Astrocyte of the spinal cord (primary cell): ENCODE measurements around the gene SRSF9.
A peak's percentile ranks its signal among the peaks of the same experiment; 100 is the strongest.
"Not testable (repeated sequence)": the region's sequence is repeated elsewhere in the genome, so short reads cannot be mapped to it uniquely, and the experiment has no call there.

Experiments used
- DNase-seq: peaks from one replicate; pipeline ENCODE4 v3.0.0; 2011; ENCODE audit warnings: low read depth, low spot score
- H3K4me3 ChIP-seq: 2 replicates; pipeline ENCODE4 v1.5.1; 2011; ENCODE audit warnings: low read depth, mild to moderate bottlenecking, low read length, moderate library complexity
- CTCF ChIP-seq: IDR thresholded peaks from 2 replicates; pipeline ENCODE4 v1.5.1; 2012; ENCODE audit warnings: low read depth, mild to moderate bottlenecking, low read length, inconsistent platforms
- in situ Hi-C: cut with HindIII; loops from 2 replicates; pipeline ENCODE4 v1.10.0; 2017; ENCODE audit warnings: low sequenced_read_pairs

The SRSF9 gene

GRCh38 chr12:120455302-120455701 is 14.2 kb downstream of the SRSF9 start:
- no peak overlapping the region for H3K4me3 ChIP-seq
- in situ Hi-C loops = no loop called here
- TF ChIP-seq CTCF = no peak
- no peak for DNase-seq

GRCh38 chr12:120453977-120454376 is 15.6 kb downstream of the SRSF9 start:
- peak; percentile 20 for DNase-seq
- H3K4me3 ChIP-seq = no peak overlapping the region
- in situ Hi-C loops = no loop called here
- TF ChIP-seq CTCF = peak; percentile 79

- in situ Hi-C loops = no loop called here
- no peak for TF ChIP-seq CTCF
- no peak overlapping the region for H3K4me3 ChIP-seq
- DNase-seq = no peak
Observed at GRCh38 chr12:120453060-120453750, 16.3 kb downstream of the SRSF9 start.

- in situ Hi-C loops, DNase-seq: not testable (repeated sequence)
Observed at GRCh38 chr12:120452524-120452923, 17.0 kb downstream of the SRSF9 start.

GRCh38 chr12:120447992-120448391 is 21.6 kb downstream of the SRSF9 start:
- TF ChIP-seq CTCF = no peak
- in situ Hi-C loops = no loop called here
- no peak overlapping the region for H3K4me3 ChIP-seq
- no peak for DNase-seq

More at GRCh38 chr12:120452524-120452923, 17.0 kb downstream of the SRSF9 start:
- H3K4me3 ChIP-seq = not testable (repeated sequence)

- H3K4me3 ChIP-seq = peak overlapping the region; percentile 98
- DNase-seq, in situ Hi-C loops: not testable (repeated sequence)
Observed at GRCh38 chr12:120446844-120447178, 22.7 kb downstream of the SRSF9 start.

GRCh38 chr12:120445911-120446843 is 23.4 kb downstream of the SRSF9 start, which contains the start of the genes GATC and TRIAP1:
Gene GATC (plus strand): TSS chr12:120446444. CDS start chr12:120446481, 37 bp downstream.
Gene TRIAP1 (minus strand): TSS chr12:120446384. CDS start chr12:120446372, 12 bp downstream.
- peak within 1 kb of the TSS; percentile 98 for H3K4me3 ChIP-seq
- TF ChIP-seq CTCF = no peak
- DNase-seq = peak; percentile 80
- in situ Hi-C loops = no loop called here
